GM19372 (cell line): ENCODE data around the gene FHOD3.

Experiments
- ATAC-seq: cut with Tn5 transposase; IDR thresholded peaks from one replicate; pipeline ENCODE4 v1.9.1; 2021; ENCODE audit warnings: mild to moderate bottlenecking, low read depth, moderate library complexity; ENCODE audit not compliant: unreplicated experiment

Gene FHOD3

GRCh38 chr18:36504928-36505327, 207.4 kb downstream of the FHOD3 start:
- no peak for ATAC-seq

GRCh38 chr18:36505665-36506064, 208.2 kb downstream of the FHOD3 start:
- ATAC-seq, result no peak

DNA sequence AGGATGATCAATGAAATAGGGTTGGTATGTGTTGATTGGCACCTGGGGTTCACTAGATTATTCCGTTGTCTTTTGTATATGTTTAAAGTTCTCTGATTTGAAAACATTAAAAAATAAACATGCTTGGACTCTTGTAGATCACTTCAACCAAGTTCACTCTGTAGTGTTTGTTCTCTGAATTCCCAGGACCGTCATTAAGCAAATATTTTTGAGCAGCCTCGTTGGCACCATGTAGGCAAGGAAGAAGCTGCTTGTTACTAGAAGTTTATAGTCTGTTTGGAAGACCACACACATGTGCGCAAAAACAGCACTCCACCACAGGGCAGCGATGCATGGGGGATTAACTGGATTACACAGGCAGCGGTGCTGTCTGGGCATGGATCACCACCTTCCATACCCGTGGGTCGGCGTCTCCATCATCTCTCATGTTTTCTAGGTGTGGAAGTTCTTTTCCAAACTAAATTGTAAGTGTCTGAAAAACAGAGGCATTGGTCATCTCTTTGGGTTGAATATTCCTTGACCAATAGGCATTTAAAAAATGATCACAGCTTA, 212.2 kb downstream of the FHOD3 start:
- no peak for ATAC-seq

DNA sequence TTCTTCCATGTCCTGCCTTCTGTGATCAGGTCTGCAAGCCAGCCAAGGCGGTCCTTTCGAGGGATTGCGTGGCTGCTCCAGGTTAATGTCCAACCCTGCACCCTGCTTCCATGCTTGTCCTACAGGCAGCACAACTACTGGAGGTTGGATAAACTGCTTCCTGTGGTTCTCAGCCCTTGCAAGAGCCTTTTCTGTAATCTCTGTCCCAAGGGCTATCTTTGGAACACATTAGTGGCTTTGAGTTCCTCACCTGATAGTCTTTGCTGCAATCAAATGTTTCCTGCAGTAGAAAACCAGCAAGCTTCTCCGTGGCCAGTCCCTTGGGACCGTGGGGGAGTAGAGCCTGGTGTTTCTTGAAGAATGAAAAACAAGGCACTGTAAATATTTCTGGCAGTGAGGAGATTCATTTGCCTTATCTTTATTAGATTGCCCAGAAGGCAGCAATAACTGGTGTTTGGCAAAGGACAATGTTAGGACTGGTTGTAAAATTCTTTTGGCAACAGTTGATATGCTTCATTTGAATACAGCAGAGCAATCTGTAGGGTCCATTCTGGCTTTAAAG, 214.4 kb downstream of the FHOD3 start:
- no peak for ATAC-seq

- ATAC-seq, result no peak
Observed at GRCh38 chr18:36513556-36513955, 216.0 kb downstream of the FHOD3 start.

DNA sequence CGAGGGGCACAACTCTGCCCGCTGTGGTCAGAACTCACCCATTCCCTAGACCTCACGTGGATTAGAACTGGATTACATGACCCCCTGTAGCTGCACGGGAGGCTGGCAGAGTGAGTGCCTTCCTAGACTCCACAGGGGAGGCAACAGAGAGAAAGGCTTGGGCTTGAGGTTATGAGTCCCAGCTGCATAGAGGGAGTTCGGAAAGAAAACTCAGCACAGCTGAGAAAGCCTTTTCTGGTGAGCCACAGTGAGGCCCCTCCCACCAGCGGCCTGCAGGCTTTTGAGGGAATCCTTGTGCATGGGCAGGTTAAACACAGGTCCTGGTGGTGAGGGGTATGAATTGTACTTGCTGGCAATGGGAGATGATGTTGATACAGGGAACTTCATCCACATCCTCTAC, 217.3 kb downstream of the FHOD3 start:
- no peak for ATAC-seq

DNA sequence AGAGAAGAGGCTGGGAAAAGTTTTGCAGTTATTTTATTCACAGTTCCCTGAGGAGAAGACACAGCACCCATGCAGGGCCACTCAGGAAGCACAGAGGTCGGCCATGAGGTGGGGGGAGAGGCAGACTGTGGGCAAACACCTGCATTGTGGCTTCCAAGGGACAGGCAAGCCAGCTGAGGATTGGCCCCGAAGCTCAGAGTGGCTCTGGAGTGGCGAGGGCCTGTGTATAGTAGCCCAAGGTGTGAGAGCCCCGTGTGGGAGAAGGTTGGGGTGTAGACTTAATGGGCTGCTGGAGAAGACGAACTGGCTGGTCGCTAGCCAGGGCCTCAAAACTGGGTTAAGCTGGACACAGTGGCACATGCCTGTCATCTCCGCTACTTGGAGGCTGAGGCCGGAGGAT, 218.7 kb downstream of the FHOD3 start:
- ATAC-seq, result no peak

DNA sequence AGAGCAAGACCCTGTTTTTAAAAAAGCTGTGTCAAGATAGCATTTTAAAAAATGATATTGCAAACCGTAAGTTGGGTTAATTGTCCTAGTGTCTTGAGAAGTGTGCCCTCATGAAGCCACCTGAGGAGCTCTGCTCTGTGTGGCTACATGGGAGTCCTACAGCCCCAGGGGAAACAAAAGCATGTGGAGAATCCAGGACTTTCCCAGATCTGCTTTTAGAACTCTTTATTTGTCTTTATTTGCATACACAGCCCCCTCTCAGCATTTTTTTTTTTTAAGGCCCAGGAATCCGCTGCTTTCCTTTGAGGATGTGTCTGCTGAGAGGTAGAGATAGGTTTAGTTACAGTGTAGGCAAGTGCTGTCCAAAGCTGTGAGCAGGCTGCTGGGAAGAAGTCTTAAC, 219.2 kb downstream of the FHOD3 start:
- no peak for ATAC-seq

- ATAC-seq, result no peak
Observed at GRCh38 chr18:36518839-36519238, 221.3 kb downstream of the FHOD3 start.

GRCh38 chr18:36519358-36519757, 221.8 kb downstream of the FHOD3 start:
- ATAC-seq, result no peak

DNA sequence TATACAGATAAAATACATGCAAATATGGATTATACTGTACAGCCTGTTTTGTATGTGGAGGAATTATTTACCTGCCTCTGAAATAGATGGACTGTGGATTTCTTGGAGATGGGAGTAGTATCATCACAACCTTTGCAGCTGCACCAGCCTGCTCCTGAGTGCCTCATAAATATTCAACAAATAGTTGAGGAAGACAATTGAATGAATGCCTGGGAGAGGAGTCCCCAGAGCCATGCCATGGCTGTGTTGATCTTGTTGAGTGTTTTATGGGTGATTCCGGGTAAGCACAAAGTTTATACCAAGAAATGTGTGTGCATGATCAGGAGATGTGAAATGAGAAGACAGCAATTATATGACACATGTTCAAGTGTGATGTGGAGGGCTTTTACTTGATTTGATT, 225.0 kb downstream of the FHOD3 start:
- ATAC-seq, result no peak

- no peak for ATAC-seq
Observed at GRCh38 chr18:36525913-36526312, 228.4 kb downstream of the FHOD3 start.

DNA sequence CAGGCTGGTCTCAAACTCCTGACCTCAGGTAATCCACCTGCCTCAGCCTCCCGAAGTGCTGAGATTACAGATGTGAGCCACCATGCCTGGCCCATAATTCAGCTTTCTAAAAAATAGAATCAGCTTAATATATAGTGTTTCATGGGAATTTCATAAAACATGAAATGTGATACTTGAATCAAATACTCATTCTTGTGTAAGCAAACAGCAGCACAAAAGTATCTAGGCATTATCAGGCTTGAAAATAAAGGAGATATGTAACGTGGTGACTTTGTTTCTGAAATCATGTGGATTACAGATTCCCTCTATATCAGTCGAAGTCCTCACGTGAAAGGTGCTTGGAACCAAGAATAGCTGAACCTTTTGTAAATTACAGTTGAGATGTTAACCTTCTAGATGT, 229.1 kb downstream of the FHOD3 start:
- ATAC-seq, result no peak

DNA sequence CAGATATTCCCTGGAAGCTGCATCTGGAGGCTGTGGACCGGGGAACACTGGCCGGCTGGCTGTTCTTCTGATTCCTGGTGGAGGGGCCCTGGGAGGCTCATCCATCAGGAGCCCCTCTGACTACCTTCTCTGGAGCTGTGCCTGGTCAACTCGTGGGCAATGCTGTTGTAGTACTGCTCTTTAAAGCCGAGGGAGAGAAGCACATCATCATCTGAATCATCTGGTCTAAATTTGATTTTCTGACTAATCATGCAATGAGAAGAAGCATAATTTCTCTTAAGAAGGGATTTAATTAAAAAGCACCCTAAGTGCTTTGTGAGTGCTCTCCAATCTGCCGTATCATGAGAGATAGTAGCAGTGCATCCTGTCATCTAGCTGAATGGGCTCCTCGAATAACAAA, 229.5 kb downstream of the FHOD3 start:
- no peak for ATAC-seq

DNA sequence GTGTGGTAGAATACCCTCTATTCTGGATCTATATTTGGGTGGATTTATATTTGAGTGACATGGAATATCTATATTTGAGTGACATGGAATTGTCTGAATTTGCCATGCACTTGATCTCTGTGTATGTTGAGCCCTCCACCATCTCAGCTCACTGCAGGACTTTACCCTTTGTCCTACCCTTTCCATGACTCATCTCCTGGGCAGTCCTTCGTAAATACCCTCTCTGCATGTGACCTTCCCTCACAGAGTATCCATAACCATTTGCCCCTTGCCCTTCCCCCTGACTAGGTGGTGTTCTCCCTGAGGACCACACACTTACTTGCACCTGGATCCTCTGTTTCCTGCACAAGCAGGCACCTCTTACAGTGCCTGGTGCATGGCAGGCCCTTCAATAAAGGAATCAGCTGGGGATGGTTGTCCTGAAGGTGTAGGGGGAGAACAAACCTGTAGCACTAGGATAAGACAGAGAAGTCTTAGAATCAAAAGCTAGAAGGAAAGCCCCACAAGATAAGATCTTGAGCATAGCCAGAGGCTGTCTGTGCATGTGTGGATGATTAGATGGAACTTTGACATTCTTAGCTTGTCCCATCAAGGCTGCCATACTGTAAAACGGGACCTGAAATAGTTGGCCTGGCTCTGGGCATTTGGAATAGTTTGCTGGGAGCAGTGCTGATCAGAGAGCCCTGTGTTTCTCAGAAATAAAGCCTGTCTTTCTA, 230.4 kb downstream of the FHOD3 start:
- no peak for ATAC-seq

DNA sequence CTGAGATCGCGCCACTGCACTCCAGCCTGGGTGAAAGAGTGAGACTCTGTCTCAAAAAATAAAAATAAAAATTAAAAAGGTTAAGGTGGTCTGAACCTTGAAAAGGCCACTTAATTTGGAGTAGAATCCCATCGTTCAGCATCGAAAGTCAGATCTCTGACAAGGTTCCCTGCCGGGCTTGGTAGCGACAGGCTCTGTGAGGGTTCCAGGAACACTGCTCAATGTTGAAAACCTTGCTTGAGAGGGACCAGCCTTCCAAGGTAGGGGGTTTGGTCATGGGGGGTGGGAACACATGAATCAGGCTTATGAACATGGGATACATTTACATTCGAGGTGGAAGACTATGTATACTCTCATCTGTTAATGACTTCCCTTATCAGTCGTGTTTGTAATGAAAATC, 232.2 kb downstream of the FHOD3 start:
- ATAC-seq, result no peak

DNA sequence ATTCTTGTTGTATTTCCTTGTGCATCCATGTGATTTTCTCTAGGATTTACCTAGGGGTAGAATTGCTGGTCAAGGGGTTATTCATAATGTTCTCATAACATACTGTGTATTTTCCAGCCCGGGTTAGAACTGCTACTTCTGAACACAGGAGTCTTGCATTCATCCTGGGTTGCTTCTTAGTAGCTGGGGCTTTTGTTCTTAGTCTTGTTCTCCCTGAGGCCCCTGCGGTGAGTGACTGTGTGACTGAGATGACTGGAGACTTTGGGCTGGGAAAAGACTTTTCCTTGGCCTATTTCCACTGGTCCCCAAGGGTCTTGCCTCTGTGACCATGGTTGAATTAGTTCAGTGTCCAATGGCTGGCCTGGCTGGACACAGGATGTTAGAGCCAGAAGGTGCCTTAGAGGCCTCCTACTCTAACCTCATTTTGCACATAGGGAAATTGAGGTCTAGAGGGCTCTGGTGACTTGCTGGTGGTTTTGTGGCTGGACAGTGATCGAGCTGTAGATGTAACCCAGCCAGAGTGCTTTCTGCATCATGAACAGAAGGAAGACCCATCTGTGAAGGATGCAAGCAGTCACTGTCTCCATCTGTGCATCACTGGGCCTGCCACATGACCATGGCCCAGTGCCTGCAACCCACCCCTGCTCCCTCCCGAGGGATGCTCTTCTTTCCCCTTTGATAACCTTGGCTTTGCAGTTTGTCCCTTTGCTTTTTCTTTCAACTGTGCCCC, 233.3 kb downstream of the FHOD3 start:
- no peak for ATAC-seq

- ATAC-seq, result no peak
Observed at GRCh38 chr18:36531636-36532035, 234.1 kb downstream of the FHOD3 start.

- ATAC-seq, result no peak
Observed at GRCh38 chr18:36532394-36532793, 234.9 kb downstream of the FHOD3 start.

DNA sequence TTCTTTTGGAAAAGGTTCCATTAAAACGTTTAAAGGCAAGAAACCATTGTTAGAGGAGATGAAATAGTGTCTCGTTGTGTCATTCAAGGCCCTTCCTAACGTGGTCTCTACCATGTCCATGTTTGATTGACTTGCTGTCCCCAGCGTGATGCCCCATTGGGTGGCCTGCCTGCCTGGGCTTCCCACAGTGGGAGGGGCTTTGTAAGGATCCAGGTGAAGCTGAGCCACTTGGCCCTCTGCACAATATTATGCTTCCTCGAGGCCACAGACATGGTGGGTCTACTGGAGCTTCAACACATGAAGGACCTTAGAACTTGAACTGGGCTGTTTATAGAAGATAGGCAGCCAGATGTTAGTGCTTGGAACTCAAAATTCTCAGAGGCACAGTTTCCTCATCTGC, 235.3 kb downstream of the FHOD3 start:
- ATAC-seq, result no peak

DNA sequence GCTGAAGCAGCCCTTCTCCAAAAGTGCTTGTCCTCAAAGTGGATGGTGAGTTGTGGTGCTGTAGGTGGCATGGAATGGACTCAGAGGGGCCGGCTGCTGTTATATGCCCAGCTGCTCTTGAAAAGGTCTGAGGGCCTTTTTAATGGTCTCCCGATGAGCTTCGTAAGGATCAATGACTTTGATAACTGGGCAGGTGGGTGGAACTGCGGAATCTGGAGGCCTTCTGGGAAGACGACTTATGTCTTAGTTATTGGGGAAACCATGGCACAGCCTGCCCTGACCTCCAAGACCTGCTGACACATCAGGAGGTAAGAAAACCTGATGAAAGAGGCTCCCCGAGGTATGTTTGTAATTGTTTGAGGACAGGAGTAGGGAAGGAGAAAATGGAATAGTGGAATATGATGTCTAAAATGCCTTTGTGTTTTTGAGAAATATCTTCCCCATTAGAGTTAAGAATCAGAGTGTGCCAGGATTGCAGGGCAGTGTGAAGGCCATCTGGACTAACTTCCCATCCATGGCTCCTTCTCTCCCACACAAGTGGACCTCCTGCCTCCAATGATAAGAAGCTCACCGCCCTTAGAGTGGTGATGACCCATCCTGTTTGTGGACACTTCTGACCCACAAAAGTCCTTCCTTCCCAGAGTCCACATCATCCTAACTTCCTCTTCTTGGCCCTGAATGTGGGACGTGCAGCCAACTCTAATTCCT, 236.1 kb downstream of the FHOD3 start:
- no peak for ATAC-seq
